SK-N-SH (cell line): ENCODE data around the gene COL23A1.

Source experiments
- EP300 ChIP-seq, 2 experiments: IDR thresholded peaks; 2 replicates each; pipeline versions ENCODE4 v1.4.0 to v1.6.1; 2012; ENCODE audit warnings: borderline replicate concordance in 1 of 2, low read depth in 1 of 2, low read length in 1 of 2
- EZH2phosphoT487 ChIP-seq: fragments of 200-600 bp; sonication (generic); IDR thresholded peaks from 2 replicates; pipeline ENCODE4 v1.6.1; 2017; ENCODE audit warnings: low read depth, mixed run types, mild to moderate bottlenecking, antibody characterized with exemption, moderate library complexity, borderline replicate concordance
- FOSL2 ChIP-seq: IDR thresholded peaks from 2 replicates; pipeline ENCODE4 v1.4.0; 2012; ENCODE audit warnings: low read depth, mild to moderate bottlenecking, moderate library complexity, borderline replicate concordance
- FOXJ3 ChIP-seq: sonication (generic); formaldehyde crosslinking; IDR thresholded peaks from 2 replicates; pipeline ENCODE4 v1.5.1; 2020; ENCODE audit warnings: mild to moderate bottlenecking, missing genetic modification reagents
- POLR2AphosphoS5 ChIP-seq: IDR thresholded peaks from 2 replicates; pipeline ENCODE4 v1.6.1; 2012; ENCODE audit warnings: low read depth, low read length
- TF ChIP-seq, protein P1 (sequence below): fragments of 200-600 bp; sonication (generic); IDR thresholded peaks from 2 replicates; pipeline ENCODE4 v1.6.1; 2017; ENCODE audit warnings: antibody characterized with exemption, mild to moderate bottlenecking, moderate library complexity
- TF ChIP-seq, protein P2 (sequence below): IDR thresholded peaks from 2 replicates; pipeline ENCODE4 v1.6.1; 2012; ENCODE audit warnings: mild to moderate bottlenecking, low read depth, low read length, moderate library complexity
- TF ChIP-seq, protein P3 (sequence below): fragments of 150-350 bp; IDR thresholded peaks from 2 replicates; pipeline ENCODE4 v1.6.1; 2017; ENCODE audit warnings: antibody characterized with exemption, low read length, low read depth, borderline replicate concordance

DNA sequence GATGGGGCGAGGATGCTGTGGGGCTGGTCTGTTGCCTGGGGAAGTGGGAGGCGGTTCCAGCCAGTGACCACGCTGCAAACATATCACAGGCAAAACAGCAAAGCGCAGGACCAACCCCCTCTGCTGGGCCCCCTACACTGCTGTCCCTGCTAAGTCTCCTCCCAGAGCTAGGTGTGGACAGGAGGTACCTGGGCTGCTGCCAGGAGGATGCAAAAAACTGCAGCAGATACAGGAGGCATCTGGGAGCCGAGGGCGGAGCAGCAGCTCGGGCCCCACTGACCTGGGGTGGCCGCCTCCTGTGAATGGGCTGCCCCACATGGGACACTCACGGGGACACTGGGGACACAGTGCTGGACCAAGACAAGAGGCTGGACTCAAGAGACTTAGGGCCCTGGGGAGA, 309.6 kb downstream of the COL23A1 start:
- TF ChIP-seq POLR2AphosphoS5 (no peak), FOXJ3 (CRISPR knock-in tag) (0 out of 2 replicates have a peak, but pooled peaks have one; percentile 1), EP300 (IDR thresholded peaks at IDR 0.05; ENCODE audit: borderline replicate concordance in 1 of 2, low read depth in 1 of 2, low read length in 1 of 2) (no peak), EZH2phosphoT487 (no peak), FOSL2 (no peak)
- TF ChIP-seq, protein P1, sequence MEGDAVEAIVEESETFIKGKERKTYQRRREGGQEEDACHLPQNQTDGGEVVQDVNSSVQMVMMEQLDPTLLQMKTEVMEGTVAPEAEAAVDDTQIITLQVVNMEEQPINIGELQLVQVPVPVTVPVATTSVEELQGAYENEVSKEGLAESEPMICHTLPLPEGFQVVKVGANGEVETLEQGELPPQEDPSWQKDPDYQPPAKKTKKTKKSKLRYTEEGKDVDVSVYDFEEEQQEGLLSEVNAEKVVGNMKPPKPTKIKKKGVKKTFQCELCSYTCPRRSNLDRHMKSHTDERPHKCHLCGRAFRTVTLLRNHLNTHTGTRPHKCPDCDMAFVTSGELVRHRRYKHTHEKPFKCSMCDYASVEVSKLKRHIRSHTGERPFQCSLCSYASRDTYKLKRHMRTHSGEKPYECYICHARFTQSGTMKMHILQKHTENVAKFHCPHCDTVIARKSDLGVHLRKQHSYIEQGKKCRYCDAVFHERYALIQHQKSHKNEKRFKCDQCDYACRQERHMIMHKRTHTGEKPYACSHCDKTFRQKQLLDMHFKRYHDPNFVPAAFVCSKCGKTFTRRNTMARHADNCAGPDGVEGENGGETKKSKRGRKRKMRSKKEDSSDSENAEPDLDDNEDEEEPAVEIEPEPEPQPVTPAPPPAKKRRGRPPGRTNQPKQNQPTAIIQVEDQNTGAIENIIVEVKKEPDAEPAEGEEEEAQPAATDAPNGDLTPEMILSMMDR, result no peak
- TF ChIP-seq, protein P2, sequence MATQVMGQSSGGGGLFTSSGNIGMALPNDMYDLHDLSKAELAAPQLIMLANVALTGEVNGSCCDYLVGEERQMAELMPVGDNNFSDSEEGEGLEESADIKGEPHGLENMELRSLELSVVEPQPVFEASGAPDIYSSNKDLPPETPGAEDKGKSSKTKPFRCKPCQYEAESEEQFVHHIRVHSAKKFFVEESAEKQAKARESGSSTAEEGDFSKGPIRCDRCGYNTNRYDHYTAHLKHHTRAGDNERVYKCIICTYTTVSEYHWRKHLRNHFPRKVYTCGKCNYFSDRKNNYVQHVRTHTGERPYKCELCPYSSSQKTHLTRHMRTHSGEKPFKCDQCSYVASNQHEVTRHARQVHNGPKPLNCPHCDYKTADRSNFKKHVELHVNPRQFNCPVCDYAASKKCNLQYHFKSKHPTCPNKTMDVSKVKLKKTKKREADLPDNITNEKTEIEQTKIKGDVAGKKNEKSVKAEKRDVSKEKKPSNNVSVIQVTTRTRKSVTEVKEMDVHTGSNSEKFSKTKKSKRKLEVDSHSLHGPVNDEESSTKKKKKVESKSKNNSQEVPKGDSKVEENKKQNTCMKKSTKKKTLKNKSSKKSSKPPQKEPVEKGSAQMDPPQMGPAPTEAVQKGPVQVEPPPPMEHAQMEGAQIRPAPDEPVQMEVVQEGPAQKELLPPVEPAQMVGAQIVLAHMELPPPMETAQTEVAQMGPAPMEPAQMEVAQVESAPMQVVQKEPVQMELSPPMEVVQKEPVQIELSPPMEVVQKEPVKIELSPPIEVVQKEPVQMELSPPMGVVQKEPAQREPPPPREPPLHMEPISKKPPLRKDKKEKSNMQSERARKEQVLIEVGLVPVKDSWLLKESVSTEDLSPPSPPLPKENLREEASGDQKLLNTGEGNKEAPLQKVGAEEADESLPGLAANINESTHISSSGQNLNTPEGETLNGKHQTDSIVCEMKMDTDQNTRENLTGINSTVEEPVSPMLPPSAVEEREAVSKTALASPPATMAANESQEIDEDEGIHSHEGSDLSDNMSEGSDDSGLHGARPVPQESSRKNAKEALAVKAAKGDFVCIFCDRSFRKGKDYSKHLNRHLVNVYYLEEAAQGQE, result no peak
- TF ChIP-seq, protein P3, sequence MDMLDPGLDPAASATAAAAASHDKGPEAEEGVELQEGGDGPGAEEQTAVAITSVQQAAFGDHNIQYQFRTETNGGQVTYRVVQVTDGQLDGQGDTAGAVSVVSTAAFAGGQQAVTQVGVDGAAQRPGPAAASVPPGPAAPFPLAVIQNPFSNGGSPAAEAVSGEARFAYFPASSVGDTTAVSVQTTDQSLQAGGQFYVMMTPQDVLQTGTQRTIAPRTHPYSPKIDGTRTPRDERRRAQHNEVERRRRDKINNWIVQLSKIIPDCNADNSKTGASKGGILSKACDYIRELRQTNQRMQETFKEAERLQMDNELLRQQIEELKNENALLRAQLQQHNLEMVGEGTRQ, result no peak
